GM23338 (cell line): ENCODE measurements around the gene UNC5A. TPM values are rescaled to one million over a fixed set of nuclear protein-coding genes. Genes with fewer than 3 reads are reported as not detected.

Source experiments
- ATAC-seq: fragments of 200-7000 bp; cut with Tn5 transposase; 3 replicates; pipeline ENCODE4 v1.9.1; 2020
- DNase-seq: peaks from one replicate; pipeline ENCODE4 v3.0.0-alpha.2; 2015; ENCODE audit warnings: low spot score
- H2AFZ ChIP-seq: fragments of 200-600 bp; sonication (generic); 2 replicates; pipeline ENCODE4 v1.8.0; 2016; ENCODE audit warnings: antibody characterized with exemption, mild to moderate bottlenecking, moderate library complexity
- H3F3A ChIP-seq: fragments of 200-600 bp; sonication (generic); replicated peaks from 2 replicates; pipeline ENCODE4 v1.8.0; 2017; ENCODE audit warnings: antibody characterized with exemption, mixed run types, low read depth
- H3K27ac ChIP-seq: fragments of 200-600 bp; sonication (generic); 2 replicates; pipeline ENCODE4 v1.6.1; 2016; ENCODE audit warnings: low read depth
- H3K27me3 ChIP-seq: fragments of 200-600 bp; sonication (generic); 2 replicates; pipeline ENCODE4 v1.8.0; 2016; ENCODE audit warnings: mild to moderate bottlenecking, mixed run types, moderate library complexity; ENCODE audit not compliant: insufficient read depth
- H3K36me3 ChIP-seq: fragments of 200-600 bp; sonication (generic); 2 replicates; pipeline ENCODE4 v1.8.0; 2016; ENCODE audit warnings: mild to moderate bottlenecking; ENCODE audit not compliant: insufficient read depth
- H3K4me1 ChIP-seq: fragments of 200-600 bp; sonication (generic); 2 replicates; pipeline ENCODE4 v1.8.0; 2016; ENCODE audit warnings: mild to moderate bottlenecking, moderate library complexity; ENCODE audit not compliant: insufficient read depth
- H3K4me2 ChIP-seq: fragments of 200-600 bp; sonication (generic); 2 replicates; pipeline ENCODE4 v1.7.1; 2017; ENCODE audit warnings: mixed run types
- H3K4me3 ChIP-seq: fragments of 200-600 bp; sonication (generic); 2 replicates; pipeline ENCODE4 v1.6.1; 2016; ENCODE audit warnings: mixed run types
- H3K79me2 ChIP-seq: fragments of 200-600 bp; sonication (generic); replicated peaks from 2 replicates; pipeline ENCODE4 v1.8.0; 2017; ENCODE audit warnings: mild to moderate bottlenecking; ENCODE audit not compliant: insufficient read depth
- H3K9me2 ChIP-seq: fragments of 200-600 bp; sonication (generic); 2 replicates; pipeline ENCODE4 v1.8.0; 2017; ENCODE audit not compliant: insufficient read depth
- H4K20me1 ChIP-seq: fragments of 200-600 bp; sonication (generic); replicated peaks from 2 replicates; pipeline ENCODE4 v1.8.0; 2017; ENCODE audit warnings: mild to moderate bottlenecking; ENCODE audit not compliant: insufficient read depth
- H3K27ac Mint-ChIP-seq: 2 replicates; pipeline ENCODE4 v1.8.0; 2020; ENCODE audit warnings: inconsistent platforms, mild to moderate bottlenecking, moderate library complexity, mixed read lengths
- H3K27me3 Mint-ChIP-seq: 3 replicates; pipeline ENCODE4 v1.8.0; 2022; ENCODE audit warnings: low read depth, mild to moderate bottlenecking, moderate library complexity, mixed read lengths, inconsistent platforms; ENCODE audit not compliant: insufficient read depth, poor library complexity
- H3K36me3 Mint-ChIP-seq: 3 replicates; pipeline ENCODE4 v1.8.0; 2021; ENCODE audit warnings: low read depth, mild to moderate bottlenecking, inconsistent platforms, moderate library complexity, mixed read lengths
- H3K4me1 Mint-ChIP-seq: 3 replicates; pipeline ENCODE4 v1.8.0; 2020; ENCODE audit warnings: mild to moderate bottlenecking, inconsistent platforms, mixed read lengths
- H3K4me3 Mint-ChIP-seq: 3 replicates; pipeline ENCODE4 v1.8.0; 2021; ENCODE audit warnings: moderate library complexity, mild to moderate bottlenecking, inconsistent platforms, mixed read lengths
- H3K9me3 Mint-ChIP-seq: 3 replicates; pipeline ENCODE4 v1.8.0; 2020; ENCODE audit warnings: moderate library complexity, mild to moderate bottlenecking, inconsistent platforms, mixed read lengths
- CREB1 ChIP-seq: fragments of 250-450 bp; sonication (Bioruptor Pico); IDR thresholded peaks from 2 replicates; pipeline ENCODE4 v1.5.0; 2020; ENCODE audit warnings: low read depth, mild to moderate bottlenecking, moderate library complexity
- ETS1 ChIP-seq: IDR thresholded peaks from 2 replicates; pipeline ENCODE4 v1.6.1; 2016; ENCODE audit warnings: antibody characterized with exemption
- EZH2 ChIP-seq: fragments of 200-600 bp; sonication (generic); IDR thresholded peaks from one replicate; pipeline ENCODE4 v1.8.0; 2017; ENCODE audit warnings: antibody characterized with exemption, mild to moderate bottlenecking, low read depth; ENCODE audit not compliant: unreplicated experiment
- EZH2phosphoT487 ChIP-seq: fragments of 200-600 bp; sonication (generic); IDR thresholded peaks from one replicate; pipeline ENCODE4 v1.8.1; 2018; ENCODE audit warnings: antibody characterized with exemption; ENCODE audit not compliant: unreplicated experiment
- JUNB ChIP-seq: IDR thresholded peaks from one replicate; pipeline ENCODE4 v1.6.1; 2016; ENCODE audit warnings: antibody characterized with exemption; ENCODE audit not compliant: unreplicated experiment
- NANOG ChIP-seq: IDR thresholded peaks from 2 replicates; pipeline ENCODE4 v1.6.1; 2016; ENCODE audit warnings: antibody characterized with exemption, borderline replicate concordance
- POLR2AphosphoS5 ChIP-seq: IDR thresholded peaks from 2 replicates; pipeline ENCODE4 v1.6.1; 2016; ENCODE audit warnings: antibody characterized with exemption, low read depth
- REST ChIP-seq: IDR thresholded peaks from one replicate; pipeline ENCODE4 v1.6.1; 2018; ENCODE audit warnings: antibody characterized with exemption; ENCODE audit not compliant: unreplicated experiment
- STAT1 ChIP-seq: IDR thresholded peaks from one replicate; pipeline ENCODE4 v1.6.1; 2016; ENCODE audit warnings: antibody characterized with exemption; ENCODE audit not compliant: unreplicated experiment
- ZNF114 ChIP-seq: fragments of 250-450 bp; sonication (Bioruptor Pico); IDR thresholded peaks from 2 replicates; pipeline ENCODE4 v1.5.0; 2020; ENCODE audit warnings: mild to moderate bottlenecking, moderate library complexity
- ZNF331 ChIP-seq: fragments of 250-450 bp; sonication (Bioruptor Pico); IDR thresholded peaks from 2 replicates; pipeline ENCODE4 v1.5.0; 2020; ENCODE audit warnings: low read depth, mild to moderate bottlenecking, moderate library complexity
- ZNF462 ChIP-seq: fragments of 250-450 bp; sonication (Bioruptor Pico); IDR thresholded peaks from 2 replicates; pipeline ENCODE4 v1.5.0; 2020; ENCODE audit warnings: mild to moderate bottlenecking, moderate library complexity
- polyA plus RNA-seq: library from polyadenylated mRNA; unstranded; fragments of >200 nt; fragmentation: Nextera tagmentation; extraction: Ambion mirVana; gene quantifications from 2 replicates; pipeline ENCODE4 v1.2.1, GENCODE V29; 2016
- total RNA-seq: library from RNA; depleted of rRNA; stranded (reverse); fragments of >200 nt; shearing (Covaris generic); gene quantifications from 2 replicates; pipeline ENCODE4 v1.2.3, GENCODE V29; 2014
- TF ChIP-seq, protein P1 (sequence below), 2 experiments: fragments of 200-600 bp in 1 of 2; sonication (generic) in 1 of 2; conservative IDR thresholded peaks; 2 replicates each; pipeline versions ENCODE4 v1.5.1 to v1.6.1; 2016 to 2017; ENCODE audit warnings: antibody characterized with exemption in 2 of 2, low read depth in 2 of 2, mild to moderate bottlenecking in 2 of 2, moderate library complexity in 1 of 2

UNC5A gene
- total and polyA plus RNA-seq, 2 experiments from 2014 or later = 0.92 to 3.9 TPM

DNA sequence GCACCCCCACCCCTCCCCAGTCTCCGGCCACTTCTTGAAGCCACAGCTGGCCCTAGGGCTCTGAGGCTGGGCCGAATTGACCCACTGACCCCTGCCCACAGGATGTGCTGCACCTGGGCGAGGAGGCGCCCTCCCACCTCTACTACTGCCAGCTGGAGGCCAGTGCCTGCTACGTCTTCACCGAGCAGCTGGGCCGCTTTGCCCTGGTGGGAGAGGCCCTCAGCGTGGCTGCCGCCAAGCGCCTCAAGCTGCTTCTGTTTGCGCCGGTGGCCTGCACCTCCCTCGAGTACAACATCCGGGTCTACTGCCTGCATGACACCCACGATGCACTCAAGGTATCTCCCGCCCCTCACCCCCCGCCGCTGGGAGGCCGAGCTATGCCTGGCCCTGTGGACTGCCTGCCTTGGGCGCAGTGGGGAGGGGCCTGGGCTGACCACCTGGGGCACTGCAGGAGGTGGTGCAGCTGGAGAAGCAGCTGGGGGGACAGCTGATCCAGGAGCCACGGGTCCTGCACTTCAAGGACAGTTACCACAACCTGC is 67.5 kb downstream of the UNC5A start:
- Histone ChIP-seq H4K20me1 (no peaks in the 10 kb centered on the region), H3F3A (no peaks in the 10 kb centered on the region), H2AFZ (no peak overlapping the region), H3K36me3 (no peaks in the 10 kb centered on the region), H3K79me2 (no peaks in the 10 kb centered on the region), H3K4me1 (no peaks in the 10 kb centered on the region), H3K4me3 (no peak overlapping the region), H3K9me2 (no peaks in the 10 kb centered on the region), H3K27ac (no peak overlapping the region), H3K4me2 (no peak overlapping the region), H3K27me3 (no peaks in the 10 kb centered on the region)
- H3K27ac Mint-ChIP-seq = no peak overlapping the region
- H3K4me1 Mint-ChIP-seq = peaks cover 6% of the 10 kb centered on the region; the same call in 2 of the 3 replicates
- peaks cover 16% of the 10 kb centered on the region for H3K27me3 Mint-ChIP-seq
- ATAC-seq (no peak), DNase-seq (no peak)
- no peak for TF ChIP-seq ZNF114 (CRISPR knock-in tag)
- no peak for TF ChIP-seq POLR2AphosphoS5
- no peak for TF ChIP-seq EZH2phosphoT487
- no peak for TF ChIP-seq JUNB
- no peak for TF ChIP-seq NANOG
- TF ChIP-seq EZH2 = no peak
- TF ChIP-seq, protein P1, sequence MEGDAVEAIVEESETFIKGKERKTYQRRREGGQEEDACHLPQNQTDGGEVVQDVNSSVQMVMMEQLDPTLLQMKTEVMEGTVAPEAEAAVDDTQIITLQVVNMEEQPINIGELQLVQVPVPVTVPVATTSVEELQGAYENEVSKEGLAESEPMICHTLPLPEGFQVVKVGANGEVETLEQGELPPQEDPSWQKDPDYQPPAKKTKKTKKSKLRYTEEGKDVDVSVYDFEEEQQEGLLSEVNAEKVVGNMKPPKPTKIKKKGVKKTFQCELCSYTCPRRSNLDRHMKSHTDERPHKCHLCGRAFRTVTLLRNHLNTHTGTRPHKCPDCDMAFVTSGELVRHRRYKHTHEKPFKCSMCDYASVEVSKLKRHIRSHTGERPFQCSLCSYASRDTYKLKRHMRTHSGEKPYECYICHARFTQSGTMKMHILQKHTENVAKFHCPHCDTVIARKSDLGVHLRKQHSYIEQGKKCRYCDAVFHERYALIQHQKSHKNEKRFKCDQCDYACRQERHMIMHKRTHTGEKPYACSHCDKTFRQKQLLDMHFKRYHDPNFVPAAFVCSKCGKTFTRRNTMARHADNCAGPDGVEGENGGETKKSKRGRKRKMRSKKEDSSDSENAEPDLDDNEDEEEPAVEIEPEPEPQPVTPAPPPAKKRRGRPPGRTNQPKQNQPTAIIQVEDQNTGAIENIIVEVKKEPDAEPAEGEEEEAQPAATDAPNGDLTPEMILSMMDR (conservative IDR thresholded peaks at IDR 0.05; ENCODE audit: low read depth in 2 of 2) = no peak
- no peak for TF ChIP-seq ZNF331 (CRISPR knock-in tag)
- TF ChIP-seq CREB1 (CRISPR knock-in tag) = no peak
- TF ChIP-seq ZNF462 = no peak
- TF ChIP-seq REST = no peak
- TF ChIP-seq STAT1 = no peak
- no peak for TF ChIP-seq ETS1
- no peaks in the 10 kb centered on the region for H3K36me3 Mint-ChIP-seq
- no peaks in the 10 kb centered on the region; the same call in 2 of the 3 replicates for H3K9me3 Mint-ChIP-seq
- H3K4me3 Mint-ChIP-seq = no peak overlapping the region
